NCI-H128 (cell line): Measurements from ENCODE around the gene PSME1.

ENCODE experiments used
- DNase-seq: peaks from one replicate; lab custom pipeline; 2025; ENCODE audit not compliant: unreplicated experiment; lab: John Stamatoyannopoulos, UW

PSME1 gene

DNA sequence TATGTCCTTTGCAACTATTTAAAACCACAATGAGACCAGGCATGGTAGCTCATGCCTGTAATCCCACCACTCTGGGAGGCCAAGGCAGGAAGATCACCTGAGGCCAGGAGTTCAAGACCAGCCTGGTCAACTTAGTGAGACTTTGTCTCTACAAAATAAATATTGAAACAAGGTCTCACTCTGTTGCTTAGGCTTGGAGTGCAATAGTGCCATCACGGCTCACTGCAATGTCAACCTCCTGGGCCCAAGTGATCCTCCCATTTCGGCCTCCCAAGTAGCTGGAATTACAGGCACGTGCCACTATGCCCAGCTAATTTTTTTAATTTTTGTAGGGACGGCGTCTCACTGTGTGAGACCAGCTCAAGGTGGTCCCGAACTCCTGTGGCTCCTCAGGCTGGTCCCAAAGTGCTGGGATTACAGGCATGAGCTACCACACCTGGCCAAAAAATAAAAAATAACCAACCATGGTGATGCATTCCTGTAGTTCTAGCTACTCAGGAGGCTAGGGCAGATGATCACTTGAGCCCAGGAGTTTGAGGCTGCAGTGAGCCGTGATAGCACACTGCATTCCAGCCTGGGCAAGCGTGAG is 6.5 kb upstream of the PSME1 start:
- no peak for DNase-seq

DNA sequence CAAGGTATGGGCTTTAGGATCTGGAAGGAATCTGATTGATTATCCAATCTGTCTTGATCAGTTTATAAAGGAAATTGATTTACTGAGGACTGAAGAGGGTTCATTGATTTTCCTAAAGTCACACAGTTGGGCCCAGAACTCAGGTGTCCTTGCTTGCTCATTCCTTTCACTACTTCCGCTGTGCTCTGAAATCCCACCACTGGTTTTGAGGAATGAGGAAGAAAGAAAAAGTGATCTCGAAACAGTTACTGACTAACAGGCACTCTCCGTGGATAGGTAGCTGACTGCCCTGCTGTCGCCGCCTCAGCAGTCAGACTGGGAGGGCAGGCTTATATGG is 5.6 kb upstream of the PSME1 start, which contains the start of gene FITM1:
Gene FITM1 (plus strand): TSS at position 280 of the 337 bp plus-strand sequence. CDS start 905 bp downstream, outside the sequence.
- no peak for DNase-seq

DNA sequence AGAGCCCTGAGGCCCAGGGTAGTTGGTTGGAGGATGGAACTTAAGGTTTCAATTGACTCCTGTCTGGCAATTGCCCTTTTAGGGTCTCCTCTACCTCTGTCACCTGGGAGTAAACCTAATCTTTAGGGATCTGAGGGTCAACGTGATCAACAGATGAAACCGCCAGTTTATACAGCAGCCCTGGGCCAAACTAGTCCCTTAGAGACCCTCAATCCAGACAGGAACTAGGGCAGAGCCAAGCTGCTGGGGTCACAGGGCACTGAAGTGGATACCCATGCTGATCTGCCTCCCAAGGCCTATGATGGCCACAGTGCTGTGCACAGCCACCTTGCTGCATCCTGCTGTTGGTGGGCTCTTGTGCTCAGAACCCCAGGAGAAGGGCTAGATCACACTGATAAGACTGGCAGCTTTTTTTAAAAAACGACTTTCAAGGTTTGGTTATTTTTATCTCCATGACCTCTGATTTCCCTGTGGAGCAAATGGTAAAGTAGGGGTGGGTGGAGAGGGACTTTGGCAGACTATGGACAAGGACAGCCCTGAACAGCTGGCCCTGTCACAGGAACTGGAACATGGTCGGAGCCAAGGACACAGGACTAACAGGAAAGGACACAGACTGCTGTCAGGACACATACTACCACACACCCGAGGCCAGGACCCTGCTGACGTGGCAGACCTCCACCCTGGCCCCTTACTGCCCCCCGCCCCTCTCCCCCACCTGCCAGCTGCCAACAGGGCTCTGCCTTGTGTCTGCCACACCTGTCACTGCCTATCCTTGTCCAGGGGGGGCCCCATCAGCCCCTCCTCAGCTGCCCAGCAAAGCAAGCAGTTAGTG is 5.1 kb upstream of the PSME1 start:
- no peak for DNase-seq

DNA sequence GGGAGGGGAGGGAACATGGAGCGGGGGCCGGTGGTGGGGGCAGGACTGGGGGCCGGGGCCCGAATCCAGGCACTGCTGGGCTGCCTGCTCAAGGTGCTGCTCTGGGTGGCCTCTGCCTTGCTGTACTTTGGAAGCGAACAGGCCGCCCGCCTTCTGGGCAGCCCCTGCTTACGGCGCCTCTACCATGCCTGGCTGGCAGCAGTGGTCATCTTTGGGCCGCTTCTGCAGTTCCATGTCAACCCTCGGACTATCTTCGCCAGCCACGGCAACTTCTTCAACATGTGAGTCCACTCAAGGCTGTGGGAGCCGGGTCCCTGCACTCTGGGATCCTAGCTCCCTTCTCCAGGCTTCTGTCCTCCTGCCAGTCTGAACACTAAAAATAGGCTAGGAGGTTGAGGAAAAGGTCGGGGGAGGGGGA is 4.4 kb upstream of the PSME1 start:
- DNase-seq: no peak

DNA sequence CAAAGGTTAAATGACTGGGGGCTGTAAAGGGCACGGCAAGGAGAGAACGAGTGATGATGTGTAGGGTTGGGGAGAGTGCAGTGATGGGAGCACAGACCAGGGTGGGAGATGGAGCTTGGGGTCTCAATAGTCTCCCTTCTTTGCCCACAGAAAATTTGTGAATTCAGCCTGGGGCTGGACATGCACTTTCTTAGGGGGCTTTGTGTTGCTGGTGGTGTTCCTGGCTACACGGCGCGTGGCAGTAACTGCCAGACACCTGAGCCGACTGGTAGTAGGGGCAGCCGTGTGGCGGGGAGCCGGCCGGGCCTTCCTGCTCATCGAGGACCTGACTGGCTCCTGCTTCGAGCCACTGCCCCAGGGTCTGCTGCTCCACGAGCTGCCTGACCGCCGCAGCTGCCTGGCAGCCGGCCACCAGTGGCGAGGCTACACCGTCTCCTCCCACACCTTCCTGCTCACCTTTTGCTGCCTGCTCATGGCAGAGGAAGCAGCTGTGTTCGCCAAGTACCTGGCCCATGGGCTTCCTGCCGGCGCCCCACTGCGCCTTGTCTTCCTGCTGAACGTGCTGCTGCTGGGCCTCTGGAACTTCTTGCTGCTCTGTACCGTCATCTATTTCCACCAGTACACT is 3.8 kb upstream of the PSME1 start:
- DNase-seq: no peak

DNA sequence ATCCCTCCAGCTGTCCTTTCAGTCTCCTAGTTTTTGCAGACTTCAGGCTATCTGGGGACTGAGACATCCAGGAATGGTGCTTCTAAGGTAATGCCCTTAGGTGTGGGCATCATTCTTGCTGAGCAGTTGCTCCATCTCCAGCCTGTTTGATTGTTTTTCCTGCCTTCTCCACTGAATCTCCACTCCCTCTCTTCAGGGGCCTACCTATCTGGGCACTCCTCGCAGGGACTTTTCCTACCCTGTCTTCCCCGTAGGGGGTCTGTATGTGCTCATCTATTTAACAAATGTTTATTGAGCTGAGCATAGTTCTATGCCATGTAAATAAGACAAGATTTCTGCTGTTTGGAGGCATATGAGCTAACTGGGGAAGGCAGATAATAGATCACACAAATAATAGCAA is 3.0 kb upstream of the PSME1 start:
- DNase-seq: no peak

DNA sequence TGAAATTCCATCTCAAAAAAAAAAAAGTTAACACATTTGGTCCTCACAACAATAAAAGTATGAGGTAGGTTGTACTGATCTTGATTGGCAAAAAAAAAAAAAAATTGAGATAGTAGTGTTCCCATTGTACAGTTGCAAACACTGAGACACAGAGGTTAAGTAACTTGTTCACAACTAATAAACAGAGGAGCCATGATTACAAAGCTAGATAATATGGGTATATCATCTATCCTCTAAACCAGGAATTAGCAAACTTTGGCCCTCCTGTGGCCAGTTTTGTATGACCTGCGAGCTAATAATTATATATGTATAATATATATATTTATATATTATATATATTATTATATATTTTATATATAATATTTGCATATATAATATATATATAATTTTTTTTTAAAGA is 2.3 kb upstream of the PSME1 start:
- DNase-seq: no peak

DNA sequence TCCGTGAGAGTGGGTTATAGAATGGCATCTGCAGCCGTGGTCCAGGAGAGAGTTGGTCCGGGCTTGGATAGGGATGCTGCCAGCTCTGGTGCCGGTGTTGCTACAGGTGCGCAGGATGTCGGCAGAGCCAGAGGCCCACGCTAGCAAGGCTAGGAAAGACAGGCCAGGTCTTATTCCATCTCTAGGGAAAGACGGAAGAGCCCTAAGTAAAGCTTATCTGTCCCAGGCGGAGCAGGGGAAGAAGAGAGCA is 485 bp upstream of the PSME1 start:
- no peak for DNase-seq

DNA sequence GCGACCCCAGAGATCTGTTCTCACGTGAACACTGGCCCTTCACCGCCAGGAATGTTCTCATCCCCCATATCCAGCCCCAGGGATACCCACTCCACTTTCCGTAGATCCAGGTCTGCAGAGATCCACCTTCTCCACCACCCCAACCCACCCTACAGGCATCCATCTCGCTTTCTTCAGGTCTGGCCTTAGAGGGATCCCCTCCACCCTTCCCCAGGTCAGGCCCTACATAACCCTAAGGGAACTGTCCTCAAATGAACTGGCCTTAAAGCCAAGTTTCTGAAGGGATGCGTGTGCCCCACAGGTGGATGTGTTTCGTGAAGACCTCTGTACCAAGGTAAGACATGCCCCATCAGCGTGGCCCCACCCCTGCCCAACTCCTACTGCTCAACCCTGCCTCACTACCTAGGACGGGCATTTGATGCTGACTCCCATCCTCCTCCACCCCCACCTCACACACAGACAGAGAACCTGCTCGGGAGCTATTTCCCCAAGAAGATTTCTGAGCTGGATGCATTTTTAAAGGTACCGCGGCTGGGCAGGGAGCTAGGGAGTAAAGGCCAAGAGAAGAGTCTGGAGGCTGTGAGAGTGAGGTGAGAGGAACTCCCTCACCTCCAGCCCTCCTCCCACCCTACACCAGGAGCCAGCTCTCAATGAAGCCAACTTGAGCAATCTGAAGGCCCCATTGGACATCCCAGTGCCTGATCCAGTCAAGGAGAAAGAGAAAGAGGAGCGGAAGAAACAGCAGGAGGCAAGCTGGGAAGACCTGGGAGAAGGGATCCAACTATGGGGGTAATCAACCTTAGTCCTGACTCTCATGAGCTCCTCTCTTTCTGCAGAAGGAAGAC is 912 bp downstream of the PSME1 start:
- no peak for DNase-seq

DNA sequence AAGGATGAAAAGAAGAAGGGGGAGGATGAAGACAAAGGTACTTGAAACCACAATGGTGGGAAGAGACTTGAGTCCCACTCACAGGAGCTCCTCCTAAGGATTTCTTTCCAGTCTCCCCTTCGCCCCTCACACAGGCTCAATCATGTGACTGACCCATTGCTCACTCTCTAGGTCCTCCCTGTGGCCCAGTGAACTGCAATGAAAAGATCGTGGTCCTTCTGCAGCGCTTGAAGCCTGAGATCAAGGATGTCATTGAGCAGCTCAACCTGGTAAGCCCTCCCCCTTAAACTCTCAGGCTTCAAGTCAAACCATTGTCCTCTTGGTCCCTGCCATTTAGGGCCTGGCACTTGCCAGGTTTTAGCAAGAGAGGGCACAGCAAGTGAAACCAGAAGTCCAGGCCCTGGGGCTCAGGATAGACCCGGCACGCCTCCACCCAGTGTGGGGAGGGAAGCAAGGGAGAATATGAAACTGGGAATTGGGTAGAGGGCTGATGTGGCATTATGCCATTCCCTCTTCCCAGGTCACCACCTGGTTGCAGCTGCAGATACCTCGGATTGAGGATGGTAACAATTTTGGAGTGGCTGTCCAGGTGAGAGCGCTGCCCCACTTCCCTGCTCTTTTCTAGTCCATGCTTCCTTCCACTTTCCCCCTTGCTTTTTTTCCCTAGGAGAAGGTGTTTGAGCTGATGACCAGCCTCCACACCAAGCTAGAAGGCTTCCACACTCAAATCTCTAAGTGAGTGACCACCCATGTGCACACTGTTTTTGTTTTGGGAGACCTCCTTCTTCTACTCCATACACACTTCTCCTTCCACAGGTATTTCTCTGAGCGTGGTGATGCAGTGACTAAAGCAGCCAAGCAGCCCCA is 1.8 kb downstream of the PSME1 start:
- DNase-seq: no peak

DNA sequence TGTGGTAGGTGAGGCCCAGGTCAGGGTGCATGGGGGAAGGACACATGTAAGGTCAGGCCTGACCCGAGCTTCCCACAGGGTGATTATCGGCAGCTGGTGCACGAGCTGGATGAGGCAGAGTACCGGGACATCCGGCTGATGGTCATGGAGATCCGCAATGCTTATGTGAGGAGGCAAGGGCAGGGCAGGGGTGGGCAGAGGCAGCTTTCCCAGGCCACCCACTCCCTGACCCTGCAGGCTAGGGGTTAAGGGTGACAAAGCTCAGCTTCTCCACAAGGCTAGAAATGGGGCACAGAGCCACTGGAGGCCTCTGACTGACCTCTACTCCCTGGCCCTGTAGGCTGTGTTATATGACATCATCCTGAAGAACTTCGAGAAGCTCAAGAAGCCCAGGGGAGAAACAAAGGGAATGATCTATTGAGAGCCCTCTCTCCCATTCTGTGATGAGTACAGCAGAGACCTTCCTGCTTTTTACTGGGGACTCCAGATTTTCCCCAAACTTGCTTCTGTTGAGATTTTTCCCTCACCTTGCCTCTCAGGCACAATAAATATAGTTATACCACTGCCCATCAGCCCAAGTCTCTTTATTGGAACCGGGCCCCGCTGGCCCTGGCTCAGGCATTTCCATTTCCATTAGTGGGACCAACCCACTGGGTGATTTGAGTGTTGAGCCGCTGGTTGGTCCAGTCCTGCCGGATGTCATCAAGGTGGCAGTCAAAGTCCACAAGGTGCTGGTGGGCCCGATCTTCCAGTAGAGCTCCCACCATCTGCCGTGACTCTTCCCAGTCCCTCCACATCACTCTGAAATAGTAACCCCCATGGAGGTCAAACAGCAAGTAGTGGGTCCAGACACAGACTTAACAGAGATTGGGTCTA is 2.6 kb downstream of the PSME1 start:
- DNase-seq: no peak

DNA sequence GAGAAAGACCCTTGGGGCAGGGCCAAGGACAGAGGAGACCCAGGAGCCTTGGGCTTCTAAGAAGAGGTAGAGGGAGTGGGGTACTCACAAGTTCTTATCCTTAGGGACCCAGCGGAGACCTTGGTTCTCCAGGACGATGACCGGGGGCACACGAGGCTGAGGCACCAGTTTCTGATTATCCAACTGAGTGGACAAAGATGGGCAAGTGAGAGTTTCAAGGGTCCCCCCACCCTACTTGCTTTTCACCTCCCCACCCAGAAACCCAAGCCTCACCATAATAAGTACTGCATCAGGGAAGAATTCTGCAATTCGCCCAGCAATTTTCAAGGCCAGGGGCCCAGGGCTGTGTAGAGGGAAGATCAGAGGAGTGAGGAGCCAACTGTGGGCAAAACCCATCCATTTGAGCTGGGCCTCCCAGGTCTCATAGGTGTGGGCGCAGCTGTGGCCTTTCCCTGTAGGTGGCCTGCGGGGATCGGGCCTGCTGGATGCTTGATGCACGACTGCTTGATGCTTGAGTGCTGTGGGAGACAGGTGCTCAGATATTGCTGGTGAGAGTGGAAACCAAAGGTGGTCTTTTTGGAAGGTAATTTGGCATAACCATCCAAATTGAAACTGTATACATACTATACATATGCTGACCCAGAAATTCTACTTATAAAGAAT is 3.4 kb downstream of the PSME1 start:
- no peak for DNase-seq

DNA sequence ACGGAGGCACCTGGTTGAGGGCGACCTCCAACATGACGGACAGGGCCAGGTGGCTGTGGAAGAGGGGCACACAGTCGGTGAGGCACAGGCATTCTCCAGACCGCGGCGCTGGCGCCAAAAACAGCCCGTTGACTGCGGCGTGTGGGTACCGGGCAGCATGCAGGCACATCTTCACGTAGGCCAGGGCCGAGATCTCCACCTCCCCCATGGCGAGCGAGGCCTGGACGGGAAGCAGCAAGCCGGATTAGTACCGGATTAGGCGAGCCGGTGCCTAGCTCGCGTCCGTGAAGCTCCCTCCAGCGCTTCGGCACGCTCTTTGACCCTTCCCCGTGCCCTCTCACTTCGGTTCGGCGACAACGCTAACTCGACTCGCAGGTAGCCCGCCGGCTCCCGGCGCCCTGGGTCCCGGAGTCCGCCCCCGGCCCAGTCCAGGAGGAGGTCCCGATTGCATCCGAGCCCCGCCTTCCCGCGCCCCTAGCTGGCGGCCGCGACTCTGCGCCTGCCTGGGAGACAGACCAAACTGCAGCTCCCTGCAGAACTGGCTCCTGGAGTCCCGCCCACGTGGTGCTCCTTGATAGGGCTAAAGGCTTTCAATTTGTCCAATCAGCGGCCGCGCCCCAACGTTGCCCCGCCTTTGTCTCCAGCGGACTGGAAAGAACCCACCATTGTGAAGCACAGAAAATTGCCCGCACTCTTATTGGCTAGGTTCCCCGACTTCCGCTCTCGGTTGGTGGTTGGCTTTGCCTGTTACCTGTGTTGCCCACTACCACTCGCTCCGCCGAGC is 5.3 kb downstream of the PSME1 start, which contains the start of gene EMC9:
Gene EMC9 (minus strand): TSS at position 495 of the 784 bp plus-strand sequence. CDS start 287 bp downstream, at position 208.
- peak; percentile 100 for DNase-seq

DNA sequence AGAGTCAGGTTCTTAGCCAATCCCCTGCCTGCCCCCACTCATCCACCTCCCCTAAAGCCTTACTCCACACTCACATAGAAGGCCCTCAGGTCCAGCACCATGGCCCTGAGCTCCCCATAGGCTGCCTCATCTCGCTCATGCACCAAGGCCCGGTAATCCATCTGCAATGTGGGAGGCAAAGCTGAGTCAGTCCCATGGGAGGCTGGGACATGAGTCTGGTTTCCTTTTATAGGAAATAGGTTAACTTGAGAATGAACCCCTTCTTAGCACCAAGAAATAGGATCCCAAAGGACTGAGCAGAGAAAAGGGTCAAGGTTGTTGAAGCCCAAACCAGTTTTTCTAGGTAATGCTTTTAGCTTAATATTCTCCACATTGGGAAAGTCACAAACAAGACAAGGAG is 7.5 kb downstream of the PSME1 start:
- no peak for DNase-seq

DNA sequence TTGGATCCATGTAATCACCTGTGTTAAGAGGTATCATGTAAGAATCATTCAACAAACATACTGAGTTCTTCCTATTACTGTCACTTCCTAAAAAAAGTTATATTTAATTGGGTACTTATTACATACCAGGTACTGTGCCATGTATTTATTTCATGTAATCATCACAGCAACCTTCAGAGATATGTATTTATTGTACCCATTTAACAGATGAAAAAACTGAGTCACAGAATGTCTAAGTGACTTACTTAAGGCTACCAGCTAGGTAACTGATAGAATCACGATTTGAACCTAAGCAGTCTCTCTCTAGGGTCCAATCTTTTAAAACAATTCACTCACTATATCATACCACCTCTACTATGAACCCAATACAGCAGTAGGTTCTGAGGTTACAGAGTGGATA is 8.5 kb downstream of the PSME1 start:
- no peak for DNase-seq

DNA sequence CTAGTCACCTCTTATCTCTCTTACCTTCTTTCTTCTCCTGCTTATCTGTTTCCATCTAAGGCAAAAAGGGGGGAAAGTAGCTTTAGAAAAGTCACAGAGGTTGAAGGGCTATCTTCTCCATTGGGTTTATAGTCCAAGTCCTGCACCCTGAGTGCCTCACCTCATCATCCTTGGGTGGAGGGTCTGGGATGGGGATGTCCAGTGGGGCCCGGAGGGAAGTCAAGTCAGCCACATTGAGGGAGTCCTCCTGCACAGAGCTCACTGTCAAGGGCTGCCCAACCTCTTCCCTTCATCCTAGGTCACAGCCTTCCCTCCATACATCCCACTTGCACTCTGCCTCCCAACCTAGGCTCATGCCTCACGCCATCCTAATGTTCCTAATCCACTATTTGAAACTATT is 9.2 kb downstream of the PSME1 start:
- no peak for DNase-seq

DNA sequence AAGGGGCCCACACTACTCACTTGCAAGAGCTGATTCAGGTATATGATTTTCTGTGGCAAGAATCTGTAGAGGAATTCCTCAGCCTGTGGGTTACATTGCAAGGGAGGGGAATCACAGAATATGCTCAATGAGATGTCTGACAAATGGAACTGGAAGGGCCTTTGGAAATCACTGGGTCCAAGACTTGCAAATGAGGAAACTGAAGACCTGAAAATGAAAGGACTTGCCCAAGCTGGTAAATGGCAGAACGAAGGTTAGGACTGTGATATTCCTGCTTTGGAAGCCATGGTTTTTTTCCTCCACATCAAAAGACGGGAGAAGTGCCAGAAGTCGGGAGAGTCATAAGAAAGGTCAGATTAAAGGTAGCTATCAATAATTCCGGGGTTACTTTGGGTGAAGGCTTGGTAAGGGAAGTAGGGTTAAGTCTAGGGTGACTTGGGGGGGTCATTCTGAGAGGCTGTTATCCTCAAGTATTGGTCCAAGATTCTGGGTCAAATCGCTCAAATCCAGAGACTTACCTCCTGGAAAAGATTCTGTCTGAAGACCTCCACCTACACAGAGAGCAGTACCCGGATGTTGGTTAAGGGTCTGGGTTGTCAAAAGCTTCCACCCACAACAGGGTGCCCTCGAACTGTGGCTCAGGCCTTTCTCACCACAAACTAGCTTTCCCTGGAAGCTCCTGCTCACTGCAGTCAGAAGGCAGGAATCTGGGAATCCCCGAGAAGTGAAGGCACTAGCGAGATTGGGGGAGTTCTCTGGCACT is 9.9 kb downstream of the PSME1 start:
- DNase-seq: no peak
